RWPE1 (cell line): ENCODE data around the gene BDNF.

Experiments used
- CTCF ChIA-PET: fragments of 350-600 bp; sonication (Branson Sonifier 250); formaldehyde crosslinking; extraction: SDS; loops from one replicate; lab custom pipeline; 2021; lab: Yijun Ruan, JAX
- POLR2A ChIA-PET: fragments of 400-600 bp; formaldehyde crosslinking; extraction: SDS; loops from one replicate; lab custom pipeline; 2020; ENCODE audit warnings: antibody characterized with exemption; ENCODE audit not compliant: low non-redundant PET; lab: Yijun Ruan, JAX
- DNase-seq: peaks from one replicate; pipeline ENCODE4 v3.0.0; 2012; ENCODE audit warnings: low spot score
- H3K27ac ChIP-seq: fragments of 450-650 bp; 2 replicates; pipeline ENCODE4 v1.5.1; 2017
- CTCF ChIP-seq: fragments of 450-650 bp; conservative IDR thresholded peaks from 2 replicates; pipeline ENCODE4 v1.5.1; 2017; ENCODE audit warnings: low read depth, mild to moderate bottlenecking

The BDNF gene

GRCh38 chr11:27663326-27663725 lies 36.9 kb downstream of the BDNF start:
- ChIA-PET POLR2A (no interaction called here), CTCF (no interaction called here)
- TF ChIP-seq CTCF: no peak
- DNase-seq: no peak
- H3K27ac ChIP-seq: no peak overlapping the region

GRCh38 chr11:27660171-27660570 lies 40.1 kb downstream of the BDNF start:
- no peak for TF ChIP-seq CTCF
- H3K27ac ChIP-seq: no peak overlapping the region
- DNase-seq: no peak
- ChIA-PET POLR2A (no interaction called here), CTCF (no interaction called here)

- no peak for DNase-seq
- no peak overlapping the region for H3K27ac ChIP-seq
- ChIA-PET CTCF (no interaction called here), POLR2A (no interaction called here)
- TF ChIP-seq CTCF: no peak
Observed at GRCh38 chr11:27658535-27659236, 41.6 kb downstream of the BDNF start.

- CTCF ChIA-PET: no interaction called here
- no peak for TF ChIP-seq CTCF
- no peak for DNase-seq
- H3K27ac ChIP-seq: no peak overlapping the region
- POLR2A ChIA-PET: no interaction called here
Observed at GRCh38 chr11:27656806-27657483, 43.3 kb downstream of the BDNF start.

GRCh38 chr11:27656320-27656719 lies 43.9 kb downstream of the BDNF start:
- POLR2A ChIA-PET: no interaction called here
- DNase-seq: no peak
- no peak for TF ChIP-seq CTCF
- H3K27ac ChIP-seq: no peak overlapping the region
- CTCF ChIA-PET: no interaction called here

- CTCF ChIA-PET: no interaction called here
Observed at GRCh38 chr11:27653990-27654758, 46.1 kb downstream of the BDNF start.

More at GRCh38 chr11:27653990-27654758, 46.1 kb downstream of the BDNF start:
- no peak for DNase-seq
- POLR2A ChIA-PET: no interaction called here
- H3K27ac ChIP-seq: no peak overlapping the region
- TF ChIP-seq CTCF: no peak
